ENCODE data around the gene NUB1. TPM values are rescaled to one million over a fixed set of nuclear protein-coding genes. Genes with fewer than 3 reads are reported as not detected.

NUB1 gene
- polyA plus RNA-seq, 1 donor = 100.0 TPM

DNA sequence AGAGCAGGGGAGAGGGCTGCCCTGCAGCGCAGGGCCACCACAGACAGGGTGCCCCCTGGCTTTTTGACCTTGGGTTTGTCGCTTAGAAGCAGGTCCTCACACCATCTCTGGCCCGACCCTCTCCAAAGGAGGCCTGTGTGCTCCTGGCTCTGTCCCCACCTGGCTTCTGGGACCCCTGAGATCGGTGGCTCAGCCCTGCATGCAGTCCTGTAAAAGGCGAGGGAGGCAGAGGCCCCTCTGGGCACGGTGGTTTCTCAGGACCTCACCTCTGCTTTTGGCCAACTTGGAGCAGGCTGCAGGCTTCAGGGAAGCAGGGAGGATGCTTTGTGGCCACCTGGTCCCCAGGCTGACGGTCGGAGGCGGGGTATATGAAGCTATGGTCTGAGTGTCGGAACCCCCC lies 46.8 kb downstream of the NUB1 start:
- DNase-seq = no peak

DNA sequence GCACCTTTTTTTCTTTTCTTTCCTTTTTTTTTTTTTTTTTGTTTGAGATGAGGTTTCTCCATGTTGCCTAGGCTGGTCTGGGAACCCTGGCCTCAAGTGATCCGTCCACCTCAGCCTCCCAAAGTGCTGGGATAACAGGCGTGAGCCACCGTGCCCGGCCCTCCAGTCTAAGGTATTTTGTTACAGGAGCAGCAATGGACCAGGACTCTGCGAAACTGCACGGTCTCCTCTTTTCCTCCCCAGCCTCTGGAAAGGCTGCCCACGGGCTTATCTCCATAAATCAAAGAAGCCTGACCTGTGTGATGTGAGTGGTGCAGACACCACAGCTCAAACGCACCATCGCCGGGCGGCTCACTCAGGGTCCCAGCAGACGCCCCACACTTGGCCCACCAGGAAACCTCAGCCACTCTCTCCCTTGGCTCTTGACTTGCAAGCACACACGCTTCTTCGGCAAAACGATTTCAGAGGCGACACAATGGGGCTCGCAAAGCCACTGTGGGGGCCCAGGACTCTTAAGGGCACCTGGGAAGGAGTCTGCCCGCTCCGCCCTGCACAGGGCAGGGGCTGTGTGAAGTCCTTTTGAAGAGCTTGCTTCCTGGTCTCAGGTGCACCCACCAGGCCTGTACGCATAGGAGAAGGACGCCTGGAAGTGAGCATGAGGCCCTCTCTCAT lies 47.6 kb downstream of the NUB1 start:
- DNase-seq = no peak

DNA sequence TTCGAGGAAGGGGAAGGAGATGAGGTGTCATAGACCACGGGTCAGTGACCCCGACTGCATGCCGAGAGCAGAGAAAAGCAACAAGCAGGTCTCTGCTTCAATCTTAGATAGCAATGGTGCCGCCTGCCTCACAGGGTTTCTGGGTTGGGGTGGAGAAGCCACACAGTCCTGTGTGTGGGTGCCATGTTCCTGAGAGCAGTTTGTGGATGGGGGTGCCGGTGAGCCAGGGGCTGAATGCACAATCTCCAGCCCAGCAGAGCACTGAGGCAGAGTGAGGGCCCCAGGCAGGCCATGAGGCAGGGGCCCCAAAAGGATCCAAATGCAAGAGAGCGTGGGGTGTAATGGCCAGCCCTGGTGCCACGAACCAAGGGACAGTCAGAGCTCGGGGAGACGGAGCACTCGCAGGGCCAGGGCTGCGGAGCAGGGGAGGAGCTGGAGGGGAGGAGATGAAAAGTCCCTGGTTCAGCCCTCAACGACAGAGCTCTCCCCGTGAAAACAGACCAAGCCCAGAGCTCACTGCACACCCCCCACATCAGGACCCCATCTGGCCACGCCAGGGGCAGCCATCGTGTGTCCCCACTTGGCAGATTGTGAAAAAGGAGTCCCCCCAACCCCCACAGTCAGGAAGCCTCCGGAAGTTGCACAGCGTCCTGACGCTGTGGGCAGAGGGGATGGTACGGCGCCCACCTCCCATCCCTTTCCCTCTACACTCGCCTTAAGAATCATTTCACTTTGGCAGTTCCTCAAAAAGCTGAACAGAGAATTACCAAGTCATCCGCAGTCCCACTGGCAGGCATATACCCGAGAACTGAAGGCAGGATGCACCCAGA lies 48.4 kb downstream of the NUB1 start:
- no peak for DNase-seq

DNA sequence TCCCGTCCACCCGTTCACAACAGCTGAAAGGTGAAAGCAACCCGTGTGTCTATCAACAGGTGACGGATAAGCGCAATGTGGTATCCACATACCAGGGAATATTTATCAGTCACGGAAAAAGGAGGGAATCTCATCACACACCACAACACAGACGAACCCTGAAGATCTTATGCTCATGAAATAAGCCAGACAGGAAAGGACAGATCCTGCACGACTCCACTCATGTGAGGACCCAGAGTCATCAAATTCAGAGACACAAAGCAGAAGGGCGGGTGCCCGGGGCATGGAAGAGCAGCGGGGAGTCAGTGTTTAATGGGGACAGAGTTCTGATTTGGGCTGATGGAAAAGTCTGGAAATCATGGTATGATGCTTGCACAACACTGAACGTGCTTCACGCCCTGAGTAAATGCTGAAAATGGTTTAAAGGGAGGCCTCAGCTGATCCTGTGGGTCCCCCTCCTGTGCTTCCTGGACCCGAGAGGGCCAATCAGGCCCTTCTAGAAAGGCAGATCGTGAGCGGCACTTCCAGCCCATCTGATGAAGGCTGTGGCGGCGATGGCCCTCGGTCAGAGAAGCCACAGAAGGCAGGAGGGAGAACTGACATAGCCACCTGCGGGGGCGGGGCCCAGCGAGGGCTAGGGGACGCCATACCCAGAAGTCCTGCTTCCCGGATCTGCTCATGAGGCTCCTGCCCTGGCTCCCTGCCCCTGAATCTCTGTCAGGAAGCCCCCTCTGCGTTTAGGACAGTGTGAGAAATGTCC lies 49.2 kb downstream of the NUB1 start:
- DNase-seq = no peak

DNA sequence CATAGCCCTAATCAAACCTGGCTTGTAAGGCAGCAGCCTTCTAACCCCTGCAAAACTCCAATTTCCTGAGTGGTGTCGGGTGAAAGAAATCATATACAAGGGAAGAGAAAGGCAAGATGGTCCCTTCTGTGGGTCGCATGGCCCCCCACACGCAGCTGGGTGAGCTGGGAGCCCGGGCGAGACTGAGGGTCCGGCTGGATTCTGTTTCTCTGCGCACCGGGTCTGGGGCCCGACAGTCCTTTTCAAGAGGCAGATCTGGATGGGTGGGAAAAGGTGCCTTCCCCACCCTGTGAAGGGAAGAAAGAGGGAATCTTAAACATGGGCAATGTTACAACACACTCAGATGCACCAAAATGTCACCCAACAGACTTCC lies 49.7 kb downstream of the NUB1 start:
- no peak for DNase-seq

DNA sequence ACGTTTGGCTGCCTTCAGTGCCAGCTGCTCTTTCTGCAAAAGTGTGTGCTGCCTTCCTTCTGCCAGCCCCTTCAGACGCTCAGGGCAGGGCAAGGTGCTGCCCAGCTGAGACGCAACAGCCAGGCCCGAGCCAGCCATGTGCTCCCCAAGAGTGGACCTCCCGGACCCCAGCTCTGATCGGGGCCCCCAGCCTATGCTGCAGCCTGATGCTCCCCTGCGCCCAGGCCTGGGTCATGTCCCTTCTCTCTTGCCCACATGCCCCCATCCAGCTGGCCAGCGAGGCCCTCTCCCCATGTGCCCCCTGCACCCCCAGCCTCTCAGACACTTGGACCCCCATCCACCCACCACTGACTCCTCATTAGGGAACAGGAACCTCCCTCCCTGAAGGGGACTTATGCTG lies 50.4 kb downstream of the NUB1 start:
- no peak for DNase-seq

DNA sequence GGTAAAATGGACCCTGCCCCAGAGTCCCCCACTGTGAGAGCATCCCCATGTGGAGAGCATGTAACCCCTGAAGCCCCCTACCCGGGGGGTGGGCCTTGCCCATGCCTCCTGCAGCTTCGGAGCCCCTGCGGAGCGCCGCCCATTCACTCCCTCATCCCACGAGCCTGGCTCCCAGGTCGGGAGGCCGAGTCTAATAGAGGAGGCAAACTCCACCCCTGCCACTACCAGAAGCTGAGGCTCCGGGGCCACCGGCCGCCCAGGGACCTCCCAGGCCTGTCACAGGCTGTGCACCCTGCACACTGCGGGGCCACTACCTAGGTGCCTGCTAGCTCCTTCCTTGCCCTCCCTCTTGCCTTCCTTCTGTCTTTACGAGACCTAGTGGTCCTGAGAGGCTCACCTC lies 50.8 kb downstream of the NUB1 start:
- no peak for DNase-seq

DNA sequence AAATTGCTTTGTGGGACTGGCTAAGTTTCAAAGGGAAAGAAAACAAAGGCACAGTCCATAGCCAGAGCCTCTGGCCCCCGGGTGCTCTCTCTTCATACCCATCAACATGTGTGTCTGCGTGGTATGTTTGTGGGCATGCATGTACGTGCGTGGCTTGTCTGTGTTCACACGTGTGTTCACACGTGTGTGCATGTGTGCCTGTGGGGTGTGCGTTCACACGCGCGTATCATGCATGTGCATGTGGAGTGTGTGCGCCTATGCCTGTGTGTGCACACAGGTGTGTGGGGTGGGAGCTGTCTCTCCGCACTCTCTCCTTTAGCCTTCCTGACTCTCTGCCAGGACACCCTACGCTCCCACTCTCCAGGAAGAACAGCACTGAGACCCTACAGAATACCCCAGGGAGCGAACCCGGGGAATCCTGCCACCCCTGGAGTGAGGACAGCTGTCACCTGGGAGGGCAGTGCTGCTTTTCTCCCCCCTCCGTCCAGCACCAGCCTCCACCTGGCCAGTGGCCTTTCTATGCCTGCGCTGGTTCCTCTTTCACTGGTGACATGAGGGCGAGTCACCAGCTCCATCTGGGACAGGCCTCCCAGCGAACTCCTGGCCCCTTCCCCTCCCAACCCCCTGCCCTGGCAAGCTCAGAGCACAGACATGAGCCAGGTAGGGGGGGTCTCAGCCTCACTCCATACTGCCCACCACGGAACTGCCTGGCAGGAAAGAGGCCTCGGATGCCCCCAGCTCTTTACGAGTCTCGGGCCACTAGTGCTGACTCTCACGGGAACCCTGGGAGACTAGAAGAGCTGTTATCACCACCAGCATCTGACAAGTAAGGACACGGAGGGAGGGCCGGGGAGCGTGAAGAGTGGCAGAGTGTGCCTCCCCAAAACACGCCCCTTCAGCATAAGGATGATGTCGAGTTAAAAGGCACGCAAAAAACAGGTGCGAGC lies 51.7 kb downstream of the NUB1 start:
- no peak for DNase-seq

DNA sequence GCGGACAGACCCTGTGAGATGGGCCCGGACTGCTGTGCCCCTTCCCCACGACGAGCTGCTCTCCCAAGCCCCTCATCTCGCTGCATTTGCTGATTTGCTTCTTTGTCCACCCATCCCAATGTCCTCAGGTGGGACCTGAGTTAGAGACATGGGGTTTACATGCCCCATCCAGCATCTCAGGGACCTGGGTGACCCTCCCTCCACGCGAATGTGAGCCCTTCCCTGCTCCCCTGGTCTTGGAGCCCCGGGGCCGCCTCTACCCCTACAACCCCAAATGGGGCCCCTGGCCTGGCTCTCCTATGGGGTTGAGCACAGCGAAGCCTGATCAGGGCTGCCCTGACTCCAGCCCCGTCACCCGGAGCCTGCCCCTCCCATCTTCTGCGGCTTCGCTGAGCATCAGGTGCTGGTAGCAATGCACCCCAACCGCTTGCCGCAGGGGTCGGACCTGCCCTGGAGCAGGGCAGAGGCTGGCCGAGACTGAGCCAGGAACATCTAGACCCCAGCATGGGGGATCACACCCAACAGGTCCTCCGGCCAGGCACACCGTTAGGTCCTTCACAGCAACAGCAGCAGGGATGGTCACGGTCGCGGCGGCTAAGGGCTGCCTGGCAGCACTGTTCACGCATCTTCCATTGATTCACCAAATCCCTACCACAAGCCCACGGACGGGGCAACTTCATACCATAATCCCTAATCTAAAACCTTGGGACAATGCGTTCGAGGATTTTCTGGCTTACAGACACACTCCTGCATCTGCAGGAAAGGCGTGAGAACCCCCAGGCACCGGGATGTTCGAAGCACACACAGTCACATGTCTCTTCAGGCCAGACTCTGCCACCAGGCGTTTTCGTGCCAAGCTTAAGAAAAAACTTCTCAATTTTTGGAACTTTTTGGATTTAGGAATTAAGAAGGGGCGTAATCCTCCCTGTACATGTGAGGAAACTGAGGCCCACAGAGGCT lies 52.7 kb downstream of the NUB1 start:
- no peak for DNase-seq

DNA sequence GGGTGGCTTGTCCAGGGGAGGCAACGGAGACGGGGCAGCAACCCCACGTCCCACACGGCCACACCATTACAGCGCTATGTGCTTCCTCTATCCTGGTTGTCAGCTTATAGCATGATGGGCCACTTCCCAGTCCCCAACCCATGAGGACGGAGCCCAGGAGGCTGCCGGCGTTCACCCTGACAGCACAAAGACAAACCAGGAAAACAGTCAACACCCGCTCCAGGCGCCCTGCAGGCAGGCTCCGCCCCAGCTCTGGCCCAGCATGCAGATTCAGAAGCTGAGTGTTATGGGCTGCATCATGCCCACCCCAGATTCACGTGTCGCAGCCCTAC lies 53.4 kb downstream of the NUB1 start:
- no peak for DNase-seq

DNA sequence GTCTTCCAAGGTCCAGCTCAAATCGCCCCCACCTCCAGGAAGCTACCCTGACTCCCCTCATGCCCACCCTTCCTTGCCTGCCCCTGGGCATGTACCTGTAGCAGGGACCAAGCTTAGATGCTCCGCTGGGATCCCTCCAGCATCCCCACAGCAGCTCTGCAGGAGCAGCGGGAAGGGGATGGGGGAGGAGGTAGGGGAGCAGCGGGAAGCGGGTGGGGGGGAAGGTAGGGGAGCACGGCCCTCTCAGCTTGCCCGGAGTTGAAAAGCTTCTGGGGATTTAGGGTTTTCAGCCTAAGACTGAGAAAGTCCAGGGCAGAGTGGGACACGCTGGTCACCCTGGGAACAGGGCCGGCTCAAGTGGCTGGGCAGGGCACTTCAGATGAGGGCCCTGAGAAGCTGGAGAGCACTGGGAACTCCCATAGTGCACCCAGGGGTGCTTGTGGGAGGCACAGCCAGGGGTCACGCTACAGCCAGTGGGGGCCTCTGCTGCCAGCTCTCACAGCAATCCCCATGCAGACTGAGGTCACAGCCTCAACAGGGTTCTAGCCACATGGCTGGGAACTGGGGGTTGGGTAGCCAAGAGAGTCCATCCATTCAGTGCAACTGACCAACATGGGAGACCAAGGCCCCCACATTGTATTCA lies 54.8 kb downstream of the NUB1 start:
- no peak for DNase-seq

DNA sequence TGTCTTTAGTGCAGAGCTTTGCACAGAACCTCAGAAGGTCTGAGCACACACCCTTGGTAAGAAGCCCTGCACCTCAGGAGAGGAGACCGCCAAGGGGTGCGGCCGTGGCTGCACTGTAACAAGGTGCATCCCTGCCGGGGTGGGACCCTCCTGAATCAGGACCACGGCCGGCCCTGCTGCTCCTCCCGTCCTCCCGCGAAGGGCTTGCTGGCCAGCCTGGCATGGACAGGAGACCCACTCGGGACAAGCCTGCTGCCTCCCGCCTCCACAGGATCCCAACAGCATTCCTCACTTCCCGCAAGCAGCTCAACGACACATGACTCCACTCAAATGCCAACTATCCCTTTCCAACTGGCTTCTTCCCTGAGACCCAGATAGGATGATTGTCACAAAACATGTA lies 55.4 kb downstream of the NUB1 start:
- DNase-seq = no peak

DNA sequence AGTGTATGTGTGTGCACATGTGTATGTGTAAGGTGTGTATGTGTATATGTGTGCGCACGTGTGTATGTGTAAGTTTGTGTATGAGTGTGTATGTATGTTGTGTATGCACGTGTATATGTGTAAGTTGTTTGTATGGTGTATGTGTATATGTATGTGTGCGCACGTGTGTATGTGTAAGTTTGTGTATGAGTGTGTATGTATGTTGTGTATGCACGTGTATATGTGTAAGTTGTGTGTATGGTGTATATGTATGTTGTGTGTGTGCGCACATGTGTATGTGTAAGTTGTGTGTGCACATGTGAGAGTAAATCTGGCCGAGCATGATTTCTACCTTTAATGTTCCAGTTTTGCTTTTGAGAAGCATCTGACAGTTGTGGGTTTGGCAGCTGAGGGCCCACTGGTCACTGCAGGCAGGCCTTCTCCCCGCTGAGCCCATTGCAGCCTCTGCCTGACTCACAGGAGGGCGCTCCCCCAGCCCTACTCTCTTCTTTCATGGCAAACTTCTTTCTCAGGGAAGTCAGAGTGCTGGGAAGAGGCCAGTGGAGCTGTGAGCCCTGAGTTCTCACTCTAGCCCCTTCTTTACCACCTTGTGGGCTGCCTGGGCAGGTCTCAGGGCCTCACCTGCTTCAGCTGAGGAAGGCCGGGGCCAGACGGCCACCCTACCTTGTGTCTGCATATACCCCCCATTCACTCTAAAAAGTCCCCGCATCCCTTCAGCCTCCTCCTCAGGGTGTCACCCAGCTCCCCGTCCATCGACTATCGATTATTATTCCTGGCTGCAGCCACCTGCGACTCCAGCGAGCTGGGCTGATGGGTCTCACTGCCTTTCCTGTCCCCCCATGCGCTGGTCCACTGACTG lies 57.1 kb downstream of the NUB1 start:
- DNase-seq = no peak

DNA sequence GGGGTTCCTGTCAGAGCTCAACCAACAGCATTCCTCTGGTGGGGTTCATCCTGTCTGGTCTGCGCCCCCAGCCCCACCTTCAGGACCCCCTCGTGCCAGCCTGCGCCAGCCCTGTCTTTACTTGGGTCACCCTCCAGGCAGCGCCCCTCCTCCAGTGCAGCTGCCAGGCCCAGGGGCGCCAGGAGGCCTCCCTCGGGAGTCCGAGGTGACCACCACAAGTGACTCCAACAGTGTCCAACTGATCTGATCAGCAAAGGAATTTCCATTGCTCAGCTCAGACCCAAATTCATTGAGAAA lies 57.6 kb downstream of the NUB1 start:
- DNase-seq = no peak

DNA sequence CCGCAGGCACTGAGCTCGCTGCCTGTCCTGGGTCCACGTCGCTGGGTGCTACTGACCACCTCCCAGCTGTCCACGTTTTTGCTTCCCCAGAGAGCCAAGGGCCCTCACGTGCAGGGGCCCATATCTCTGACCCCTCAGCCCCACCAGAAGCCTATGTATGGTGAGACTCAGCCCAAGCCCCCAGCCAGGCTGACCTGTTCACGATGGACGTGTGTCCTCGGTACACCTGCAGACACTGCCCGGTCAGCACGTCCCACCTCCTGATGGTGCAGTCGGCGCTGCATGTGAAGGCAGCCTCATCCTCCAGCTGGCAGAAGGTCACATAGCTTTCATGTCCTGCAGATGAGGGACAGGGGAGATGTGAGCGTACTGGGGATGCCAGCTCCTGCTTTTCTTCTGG lies 58.3 kb downstream of the NUB1 start:
- DNase-seq = no peak

DNA sequence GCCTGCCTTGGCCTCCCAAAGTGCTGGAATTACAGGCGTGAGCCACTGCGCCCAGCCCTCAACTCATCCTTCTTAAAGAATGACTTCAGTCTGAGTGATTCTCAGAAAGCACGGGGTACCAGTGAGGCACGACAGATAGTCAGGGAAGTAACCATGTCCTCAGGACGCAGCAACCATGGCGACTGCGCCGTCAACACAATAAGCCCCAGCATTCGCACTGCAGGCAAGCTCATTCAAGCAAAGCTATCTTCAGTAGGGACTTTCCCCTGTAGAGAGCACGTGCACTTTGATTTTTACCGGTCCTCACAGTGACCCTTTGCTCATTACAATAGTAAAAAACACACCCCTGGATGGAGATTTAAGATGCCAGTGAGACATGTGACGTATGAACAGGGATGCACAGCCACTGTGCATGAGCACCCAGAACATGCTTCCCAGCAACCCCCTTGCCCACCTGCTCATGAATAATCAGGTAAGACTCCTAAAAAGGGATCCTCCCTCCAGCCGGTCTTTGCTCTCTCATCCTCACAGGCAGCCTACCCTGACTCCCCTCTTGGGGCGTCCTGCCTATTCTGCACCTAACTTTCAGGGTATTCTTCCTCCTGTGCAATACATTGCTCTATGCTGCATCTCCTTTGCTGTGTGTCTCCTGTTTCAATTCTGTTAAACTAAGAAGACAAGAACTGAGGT lies 59.2 kb downstream of the NUB1 start:
- no peak for DNase-seq

DNA sequence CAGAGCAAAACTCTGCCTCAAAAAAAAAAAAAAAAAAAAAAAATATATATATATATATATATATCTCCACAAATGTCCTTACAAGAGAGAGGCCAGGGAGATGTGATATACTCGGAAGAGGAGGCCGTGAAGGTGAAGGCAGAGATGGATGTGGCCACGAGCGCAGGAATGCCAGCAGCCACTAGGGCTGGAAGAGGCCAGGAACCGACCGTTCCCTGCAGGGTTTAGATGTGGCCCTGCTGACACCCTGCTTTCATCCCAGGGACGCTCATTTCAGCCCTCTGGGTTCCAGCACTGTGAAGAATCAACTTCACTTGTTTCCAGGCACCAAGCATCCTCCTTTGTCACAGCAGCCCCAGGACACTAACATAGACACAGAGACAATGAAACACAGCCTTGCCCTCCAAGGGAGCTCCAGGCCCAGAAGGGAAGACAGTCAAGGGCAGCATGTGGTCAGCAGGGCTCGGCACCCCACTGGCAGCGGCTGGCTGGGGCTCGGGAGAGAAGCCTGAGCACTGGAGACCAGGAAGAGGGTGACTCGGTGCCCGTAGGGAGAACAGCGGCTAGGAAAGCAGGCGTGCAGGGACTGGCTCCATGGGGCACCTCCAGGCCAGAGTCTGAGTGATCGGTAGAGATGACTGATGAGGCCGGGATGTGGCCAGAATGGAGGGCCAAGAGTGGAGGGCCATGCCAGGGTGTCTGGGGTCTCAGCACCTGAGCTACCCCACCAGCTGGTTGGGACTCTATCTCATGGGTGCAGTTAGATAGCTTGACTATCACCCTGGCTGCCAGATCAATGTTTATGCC lies 60.6 kb downstream of the NUB1 start:
- no peak for DNase-seq

DNA sequence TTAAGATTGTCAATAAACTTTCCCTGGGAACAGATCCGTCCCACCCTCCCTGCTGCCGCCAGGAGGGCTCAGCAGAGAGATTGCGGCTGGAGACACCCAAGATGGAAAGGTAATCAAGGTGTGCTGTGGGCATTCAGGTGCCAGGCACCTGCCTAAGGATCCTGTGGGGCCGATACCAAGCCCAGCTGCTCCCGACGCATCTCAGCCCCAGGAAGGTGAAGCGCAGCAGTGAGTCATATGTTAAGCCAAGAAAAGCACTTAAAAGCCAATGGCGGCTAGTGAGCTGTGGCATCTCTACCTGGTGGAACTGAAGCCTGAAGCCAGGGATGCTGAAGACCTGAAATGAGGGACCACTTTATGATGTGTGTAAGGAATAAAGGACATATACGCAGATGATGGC lies 62.2 kb downstream of the NUB1 start:
- DNase-seq = no peak
